Kidney capillary endothelial cell (primary cell): ENCODE results near the gene PLD2.
"Not testable (repeated sequence)": the region's sequence is repeated elsewhere in the genome, so short reads cannot be mapped to it uniquely, and the experiment has no call there.

ENCODE experiments used
- DNase-seq: peaks from one replicate; pipeline ENCODE4 v3.0.0-alpha.2; 2018; ENCODE audit warnings: low spot score

The PLD2 gene

DNA sequence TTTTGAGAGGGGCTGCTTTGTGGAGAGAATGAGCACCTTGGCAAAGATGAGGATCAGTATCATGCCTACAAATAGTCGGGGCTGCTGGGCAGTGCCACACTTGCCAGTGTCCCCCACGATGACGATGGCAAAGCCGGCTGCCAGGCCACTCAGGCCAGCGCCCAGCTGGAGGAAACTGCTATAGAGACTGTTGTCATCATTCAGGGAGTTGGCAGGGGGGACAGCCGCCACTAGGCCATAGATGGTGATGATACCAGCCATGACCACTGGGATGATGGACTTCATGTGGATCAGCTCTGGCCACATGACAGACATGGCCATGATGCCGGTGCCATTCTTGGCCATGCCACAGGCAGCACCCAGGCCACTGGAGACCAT, 50.0 kb downstream of the PLD2 start:
- DNase-seq, result no peak

DNA sequence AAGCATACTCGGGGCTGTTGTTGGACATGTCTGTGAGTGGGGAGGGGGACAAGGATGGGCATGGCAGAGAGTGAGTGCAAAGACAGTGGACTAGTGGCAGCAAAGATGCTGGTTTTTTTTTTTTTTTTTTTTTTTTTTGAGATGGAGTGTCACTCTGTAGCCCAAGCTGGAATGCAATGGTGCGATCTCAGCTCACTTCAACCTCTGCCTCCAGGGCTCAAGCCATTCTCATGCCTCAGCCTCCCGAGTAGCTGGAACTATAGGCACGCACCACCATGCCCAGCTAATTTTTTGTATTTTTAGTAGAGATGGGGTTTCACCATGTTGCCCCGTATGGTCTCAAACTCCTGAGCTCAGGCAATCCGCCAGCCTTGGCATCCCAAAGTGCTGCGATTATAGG, 50.4 kb downstream of the PLD2 start:
- not testable (repeated sequence) for DNase-seq

GRCh38 chr17:4858068-4858881, 51.3 kb downstream of the PLD2 start:
- DNase-seq, result peak; percentile 73

GRCh38 chr17:4858882-4859260, 51.9 kb downstream of the PLD2 start:
- no peak for DNase-seq

- DNase-seq, result no peak
These were observed 53.1 kb downstream of the PLD2 start for GRCh38 chr17:4859816-4860625.

DNA sequence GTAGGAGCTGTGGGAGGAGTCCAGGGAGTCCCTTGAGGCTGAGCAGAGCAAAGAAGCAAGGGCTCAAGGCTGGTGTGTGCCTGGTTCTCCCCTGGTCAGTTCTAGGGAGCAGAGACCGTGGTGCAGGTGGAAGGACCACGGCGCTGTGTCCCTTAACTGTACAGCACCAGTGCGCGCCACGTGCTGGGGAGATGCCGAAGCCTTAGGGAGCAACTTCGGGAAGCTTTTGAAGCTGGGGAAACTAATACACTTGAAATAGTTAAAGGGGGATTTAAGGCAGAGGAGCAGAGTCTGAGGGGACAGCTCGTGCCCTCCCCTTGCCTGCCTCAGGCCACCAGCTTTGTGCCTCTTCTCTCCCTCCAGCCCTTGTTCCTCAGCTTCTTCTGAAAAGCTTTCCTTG, 53.7 kb downstream of the PLD2 start:
- no peak for DNase-seq

DNA sequence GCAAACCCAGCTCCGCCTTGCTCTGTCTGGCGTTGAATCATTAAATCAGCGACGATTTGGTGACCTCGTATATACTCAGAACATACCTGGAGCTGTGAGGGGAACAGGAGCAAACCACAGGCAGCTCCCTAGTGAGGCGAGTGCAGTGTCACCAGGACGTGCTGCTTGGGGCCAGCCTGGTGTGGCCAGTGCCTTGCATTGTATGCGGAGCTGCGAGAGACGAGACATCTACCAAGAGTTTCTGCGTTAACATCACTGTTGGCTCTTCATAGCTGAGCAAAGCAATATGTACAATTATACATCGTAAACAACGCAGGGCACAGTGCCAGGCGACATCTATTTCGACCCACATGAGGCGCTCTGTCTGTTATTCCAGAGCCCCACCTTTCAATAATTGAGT, 54.1 kb downstream of the PLD2 start:
- no peak for DNase-seq

DNA sequence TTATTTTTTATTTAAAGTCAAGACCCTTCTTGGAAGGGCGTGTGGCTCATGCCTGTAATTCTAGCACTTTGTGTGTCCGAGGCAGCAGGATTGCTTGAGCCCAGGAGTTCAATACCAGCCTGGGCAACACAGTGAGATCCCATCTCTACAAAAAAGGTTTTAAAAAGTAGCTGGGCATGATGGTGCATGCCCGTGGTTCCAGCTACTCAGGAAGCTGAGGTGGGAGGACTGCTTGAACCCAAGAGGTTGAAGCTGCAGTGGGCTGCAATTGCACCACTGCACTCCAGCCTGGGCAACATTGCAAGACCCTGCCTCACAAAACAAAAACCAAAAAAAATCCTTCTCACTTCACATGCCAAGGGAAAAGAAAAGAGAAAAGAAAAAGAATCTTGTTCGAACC, 55.8 kb downstream of the PLD2 start:
- DNase-seq, result no peak

GRCh38 chr17:4863321-4863720, 56.4 kb downstream of the PLD2 start:
- no peak for DNase-seq

DNA sequence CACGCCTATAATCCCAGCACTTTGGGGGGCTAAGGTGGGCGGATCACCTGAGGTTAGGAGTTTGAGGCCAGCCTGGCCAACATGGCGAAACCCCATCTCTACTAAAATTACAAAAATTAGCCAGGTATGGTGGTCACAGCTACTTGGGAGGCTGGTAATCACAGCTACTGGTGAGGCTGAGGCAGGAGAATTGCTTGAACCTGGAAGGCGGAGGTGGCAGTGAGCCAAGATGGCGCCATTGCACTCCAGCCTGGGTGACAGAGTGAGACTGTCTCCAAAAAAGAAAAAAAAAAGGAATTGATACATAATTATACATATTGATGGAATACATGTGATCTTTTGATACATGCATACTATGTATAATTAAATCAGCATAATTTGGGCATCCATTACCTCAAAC, 60.6 kb downstream of the PLD2 start:
- not testable (repeated sequence) for DNase-seq

DNA sequence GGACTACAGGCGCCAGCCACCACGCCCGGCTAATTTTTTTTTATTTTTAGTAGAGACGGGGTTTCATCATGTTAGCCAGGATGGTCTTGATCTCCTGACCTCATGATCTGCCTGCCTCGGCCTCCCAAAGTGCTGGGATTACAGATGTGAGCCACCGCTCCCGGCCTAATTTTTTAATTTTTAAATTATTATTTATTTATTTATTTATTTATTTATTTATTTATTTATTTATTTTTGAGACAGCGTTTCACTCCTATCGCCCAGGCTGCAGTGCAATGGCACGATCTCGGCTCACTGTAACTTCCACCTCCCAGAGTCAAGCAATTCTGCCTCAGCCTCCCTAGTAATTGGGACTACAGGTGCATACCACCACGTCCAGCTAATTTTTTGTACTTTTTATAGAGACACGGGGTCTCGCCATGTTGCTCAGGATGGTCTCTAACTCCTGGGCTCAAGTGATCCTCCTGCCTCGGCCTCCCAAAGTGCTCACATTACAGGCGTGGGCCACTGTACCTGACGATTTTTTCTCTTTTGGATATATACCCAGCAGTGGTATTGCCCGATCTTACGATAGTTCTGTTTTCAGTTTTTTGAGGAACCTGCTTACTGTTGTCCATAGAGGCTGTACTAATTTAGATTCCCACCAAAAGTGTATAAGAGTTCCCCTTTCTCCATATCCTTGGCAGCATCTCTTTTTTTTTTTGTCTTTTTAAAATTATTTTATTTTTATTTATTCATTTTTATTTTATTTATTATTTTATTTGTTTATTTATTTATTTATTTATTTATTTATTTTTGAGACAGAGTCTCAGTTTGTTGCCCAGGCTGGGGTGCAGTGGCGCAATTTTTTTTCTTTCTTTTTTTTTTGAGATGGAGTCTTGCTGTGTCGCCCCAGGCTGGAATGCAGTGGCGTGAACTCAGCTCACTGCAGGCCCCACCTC, 62.4 kb downstream of the PLD2 start:
- not testable (repeated sequence) for DNase-seq

GRCh38 chr17:4870855-4871254, 63.9 kb downstream of the PLD2 start:
- no peak for DNase-seq

DNA sequence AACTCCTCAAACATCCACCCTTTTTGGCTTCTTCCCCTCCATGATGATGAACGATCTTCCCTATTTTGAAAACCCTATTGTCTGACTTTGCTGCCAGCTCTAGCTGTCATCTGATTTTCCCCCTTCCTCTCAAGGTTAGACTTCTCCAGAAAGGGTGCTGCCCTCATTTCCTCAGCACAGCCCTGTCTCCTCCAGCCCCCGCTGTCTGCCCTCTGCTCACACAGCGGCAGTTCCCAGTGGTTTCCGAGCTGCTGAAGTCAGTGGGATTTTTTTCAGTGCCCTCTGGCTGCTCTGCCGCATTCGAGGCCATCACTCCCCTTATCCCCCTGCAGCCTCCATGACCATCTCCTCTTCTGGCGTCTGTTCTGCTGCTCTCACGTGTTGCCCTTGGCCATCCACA, 65.8 kb downstream of the PLD2 start:
- DNase-seq, result no peak
